Posterior cingulate gyrus (tissue), 11 donors: ENCODE data around the gene ZFPM1.

ENCODE experiments used
- DNase-seq, 10 donors: peaks; one replicate each; pipeline versions ENCODE4 v3.0.0 to v3.0.0-alpha.2; 2020 to 2021; ENCODE audit warnings: mixed read lengths in 3 of 10
- intact Hi-C: fragments of 100-400 bp; cut with DNase I; formaldehyde crosslinking; loops from one replicate; pipeline ENCODE4 v1.15.1; 2023

Gene ZFPM1

DNA sequence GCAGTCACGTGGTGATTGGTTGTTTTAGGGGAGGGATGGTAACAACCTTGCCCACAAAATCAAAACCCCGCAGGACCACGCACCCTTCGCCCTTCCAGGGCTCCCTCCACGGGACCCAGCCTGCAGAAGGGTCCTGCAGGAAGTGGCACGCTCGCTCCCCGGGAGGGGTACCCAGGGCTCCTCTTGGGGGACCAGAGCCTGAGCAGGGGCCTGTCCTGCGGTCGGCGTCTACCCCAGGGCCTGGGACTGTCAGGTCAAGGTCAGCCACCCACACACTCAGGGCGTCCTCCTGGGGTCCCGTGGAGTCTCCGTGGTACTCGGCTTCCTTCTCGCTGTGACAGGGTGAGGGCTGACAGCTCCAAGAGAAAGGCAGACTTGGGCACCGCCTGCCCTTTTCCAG lies 36.4 kb upstream of the ZFPM1 start:
- intact Hi-C loops = no loop called here

DNA sequence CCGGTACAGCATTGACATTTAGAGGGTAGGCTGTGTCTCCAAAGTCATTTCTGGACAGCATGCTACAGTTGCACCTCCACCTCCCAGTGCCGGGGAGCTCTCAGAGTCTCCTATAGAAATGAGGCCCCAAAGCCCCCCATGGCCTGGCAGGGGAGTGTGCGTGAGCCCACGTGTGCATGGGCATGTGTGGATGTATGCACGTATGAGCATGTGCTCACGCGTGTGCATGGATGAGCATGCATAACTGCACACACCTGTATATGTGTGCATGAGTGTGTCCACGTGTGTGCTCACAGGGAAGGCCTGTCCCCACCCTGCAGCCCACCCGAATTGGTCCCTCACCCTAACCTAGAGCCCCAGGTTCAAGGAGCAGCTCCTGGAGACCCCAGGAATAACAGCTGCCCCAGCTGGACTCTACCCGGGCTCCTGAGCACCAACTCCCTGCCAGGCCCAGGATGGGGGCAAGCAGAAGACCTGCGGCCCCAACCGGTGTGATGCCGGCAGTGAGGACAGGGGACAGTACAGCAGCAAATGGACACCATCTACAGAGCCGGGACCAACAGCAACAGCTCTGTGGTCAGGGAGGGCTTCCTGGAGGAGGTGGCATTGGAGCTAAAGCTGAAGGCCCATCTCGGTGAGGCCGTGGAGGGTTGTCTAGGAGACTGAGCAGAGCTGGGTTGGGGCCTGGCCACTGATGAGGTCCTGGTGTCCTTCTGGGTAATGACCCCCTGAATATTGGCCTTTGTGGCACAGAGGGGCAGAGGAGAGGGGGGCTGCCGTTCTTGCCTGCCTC lies 35.2 kb upstream of the ZFPM1 start:
- DNase-seq = no peak
- intact Hi-C loops = no loop called here

More for the DNA sequence above, 36.4 kb upstream of the ZFPM1 start:
- no peak for DNase-seq

- DNase-seq = no peak
- intact Hi-C loops = no loop called here
Measured at GRCh38 chr16:88418869-88419268, 34.2 kb upstream of the ZFPM1 start.

DNA sequence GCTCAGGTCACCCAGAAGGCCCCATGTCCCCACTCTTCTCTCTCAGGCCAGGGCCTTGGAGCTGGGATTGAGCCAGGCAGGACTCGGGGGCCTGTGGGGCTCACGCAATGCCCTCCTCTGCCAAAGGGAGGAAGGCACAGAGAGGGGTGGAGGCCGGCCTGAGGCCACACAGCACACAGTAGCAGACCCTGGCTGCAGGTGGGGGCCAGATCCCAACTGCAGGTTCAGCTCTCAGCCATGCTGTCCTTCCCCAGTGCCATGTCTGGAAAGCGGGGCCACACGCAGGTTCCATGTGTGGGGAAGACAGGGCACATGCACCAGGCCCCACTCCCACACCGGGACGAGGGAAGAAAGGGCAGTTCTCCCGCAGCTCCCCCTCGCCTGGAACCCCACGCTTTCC lies 33.3 kb upstream of the ZFPM1 start:
- intact Hi-C loops = no loop called here
- no peak for DNase-seq

DNA sequence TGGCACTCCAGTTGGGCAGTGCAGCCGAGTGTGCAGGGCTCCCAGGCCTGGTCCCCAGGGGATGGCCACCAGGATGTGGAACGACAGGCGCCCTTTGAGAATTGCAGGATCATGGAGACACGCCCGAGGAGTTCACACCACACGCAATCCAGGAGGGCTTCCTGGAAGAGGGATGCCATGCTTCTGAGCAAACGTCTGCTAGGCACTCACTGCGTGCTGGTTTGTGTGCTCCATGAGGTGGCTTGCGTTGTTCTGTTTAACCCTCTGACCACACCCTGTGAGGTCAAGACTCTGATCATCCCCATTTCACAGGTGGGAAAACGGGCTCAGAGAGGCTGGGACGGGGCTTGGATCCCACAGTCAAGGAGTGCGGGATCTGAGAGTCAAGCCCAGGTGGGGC lies 32.6 kb upstream of the ZFPM1 start:
- no peak for DNase-seq
- intact Hi-C loops = no loop called here

- DNase-seq = no peak
- intact Hi-C loops = no loop called here
Measured at GRCh38 chr16:88421301-88421700, 31.8 kb upstream of the ZFPM1 start.

- intact Hi-C loops = no loop called here
- DNase-seq = no peak
Measured at GRCh38 chr16:88421871-88422433, 31.1 kb upstream of the ZFPM1 start.

DNA sequence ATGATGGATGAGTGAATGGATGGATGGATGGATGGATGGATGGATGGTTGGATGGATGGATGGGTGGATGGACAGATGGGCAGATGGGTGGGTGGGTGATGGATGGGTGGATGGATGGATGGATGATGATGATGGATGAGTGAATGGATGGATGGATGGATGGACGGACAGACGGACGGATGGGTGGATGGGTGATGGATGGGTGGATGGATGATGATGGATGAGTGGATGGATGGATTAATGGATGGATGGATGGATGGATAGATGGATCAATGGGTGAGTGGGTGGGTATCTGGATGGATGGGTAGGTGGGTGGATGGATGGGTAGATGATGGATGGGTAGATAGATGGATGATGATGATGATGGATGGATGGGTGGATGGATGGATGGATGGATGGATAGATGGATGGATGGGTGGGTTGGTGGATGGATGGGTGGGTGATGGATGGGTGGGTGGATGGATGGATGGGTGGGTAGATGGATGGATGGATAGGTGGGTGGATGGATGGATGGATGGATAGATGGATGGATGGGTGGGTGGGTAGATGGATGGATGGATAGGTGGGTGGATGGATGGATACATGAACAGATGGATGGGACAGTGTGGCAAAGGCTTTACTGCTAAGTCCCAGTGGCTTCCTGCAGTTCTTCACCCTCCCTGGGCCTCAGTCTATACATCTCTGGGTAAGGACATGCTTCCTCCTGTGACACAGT lies 30.2 kb upstream of the ZFPM1 start:
- no peak for DNase-seq
- intact Hi-C loops = no loop called here

DNA sequence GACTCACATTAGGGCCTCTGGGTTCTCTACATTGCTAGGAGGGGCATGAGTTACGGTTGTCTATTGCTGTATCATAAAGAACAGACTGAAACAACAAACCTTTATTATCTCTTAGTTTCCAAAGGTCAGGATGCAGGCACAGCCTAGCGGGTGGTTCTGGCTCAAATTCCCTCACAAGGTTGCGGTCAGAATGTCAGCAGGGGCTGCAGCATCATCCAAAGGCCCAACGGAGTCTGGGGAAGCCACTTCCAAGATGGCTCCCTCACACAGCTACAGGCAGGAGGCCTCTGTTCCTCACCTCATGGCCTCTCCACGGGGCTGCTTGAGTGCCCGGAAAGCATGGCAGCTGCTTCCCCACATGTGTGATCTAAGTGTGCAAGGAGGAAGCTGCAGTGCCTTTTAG lies 29.6 kb upstream of the ZFPM1 start:
- intact Hi-C loops = no loop called here
- no peak for DNase-seq

GRCh38 chr16:88424587-88425235 lies 28.4 kb upstream of the ZFPM1 start:
- intact Hi-C loops = no loop called here
- DNase-seq = no peak

DNA sequence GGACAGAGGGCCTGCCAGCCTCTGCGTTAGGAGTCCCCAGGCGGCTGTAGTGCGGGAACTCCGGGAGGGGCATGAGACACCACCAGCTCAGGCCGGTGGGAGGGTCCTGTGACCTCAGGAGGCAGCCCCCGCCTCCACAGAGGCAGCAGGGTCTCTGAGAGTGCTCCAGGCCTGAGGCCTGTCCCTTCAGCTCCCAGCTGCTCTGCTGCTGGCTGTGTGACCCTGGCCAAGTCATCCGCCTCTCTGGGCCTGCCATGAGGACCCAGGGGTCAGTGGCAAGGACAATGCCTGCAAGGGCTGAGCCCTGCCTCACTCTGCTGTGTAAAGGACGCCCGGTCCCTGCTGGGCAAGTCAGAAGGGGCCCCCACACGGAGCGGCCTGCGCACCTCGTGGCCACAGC lies 27.1 kb upstream of the ZFPM1 start:
- no peak for DNase-seq
- intact Hi-C loops = no loop called here

DNA sequence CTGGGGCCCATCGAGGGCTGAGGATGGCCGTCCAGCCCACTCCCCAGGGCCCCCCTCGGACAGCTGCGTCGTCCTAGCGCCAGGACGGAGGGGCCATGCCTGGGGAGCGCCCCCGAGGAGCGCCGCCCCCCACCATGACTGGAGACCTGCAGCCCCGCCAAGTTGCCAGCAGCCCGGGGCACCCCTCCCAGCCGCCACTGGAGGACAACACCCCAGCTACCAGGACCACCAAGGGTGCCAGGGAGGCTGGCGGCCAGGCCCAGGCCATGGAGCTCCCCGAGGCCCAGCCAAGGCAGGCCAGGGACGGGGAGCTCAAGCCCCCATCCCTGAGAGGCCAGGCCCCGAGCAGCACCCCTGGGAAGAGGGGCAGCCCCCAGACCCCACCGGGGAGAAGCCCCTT lies 25.7 kb upstream of the ZFPM1 start:
- intact Hi-C loops = no loop called here
- no peak for DNase-seq

GRCh38 chr16:88428156-88428555 lies 24.9 kb upstream of the ZFPM1 start:
- no peak for DNase-seq
- intact Hi-C loops = no loop called here

DNA sequence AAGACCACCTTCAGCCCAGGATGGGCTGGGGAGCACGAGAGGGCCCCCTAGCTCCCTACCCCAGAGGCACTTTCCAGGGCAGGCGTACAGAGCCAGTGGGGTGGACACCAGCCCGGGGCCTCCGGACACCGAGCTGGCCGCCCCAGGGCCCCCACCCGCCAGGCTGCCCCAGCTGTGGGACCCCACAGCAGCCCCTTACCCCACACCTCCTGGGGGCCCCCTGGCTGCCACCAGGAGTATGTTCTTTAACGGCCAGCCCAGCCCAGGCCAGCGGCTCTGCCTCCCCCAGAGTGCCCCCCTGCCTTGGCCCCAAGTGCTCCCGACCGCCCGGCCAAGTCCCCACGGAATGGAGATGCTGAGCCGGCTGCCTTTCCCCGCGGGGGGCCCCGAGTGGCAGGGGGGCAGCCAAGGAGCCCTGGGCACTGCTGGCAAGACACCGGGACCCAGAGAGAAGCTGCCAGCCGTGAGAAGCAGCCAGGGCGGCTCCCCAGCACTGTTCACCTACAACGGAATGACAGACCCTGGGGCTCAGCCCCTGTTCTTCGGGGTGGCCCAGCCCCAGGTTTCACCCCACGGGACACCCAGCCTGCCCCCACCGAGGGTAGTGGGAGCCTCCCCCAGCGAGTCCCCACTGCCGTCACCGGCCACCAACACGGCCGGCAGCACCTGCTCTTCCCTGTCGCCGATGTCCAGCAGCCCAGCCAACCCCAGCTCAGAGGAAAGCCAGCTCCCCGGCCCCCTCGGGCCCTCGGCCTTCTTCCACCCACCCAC lies 24.3 kb upstream of the ZFPM1 start:
- DNase-seq = no peak
- intact Hi-C loops = no loop called here

DNA sequence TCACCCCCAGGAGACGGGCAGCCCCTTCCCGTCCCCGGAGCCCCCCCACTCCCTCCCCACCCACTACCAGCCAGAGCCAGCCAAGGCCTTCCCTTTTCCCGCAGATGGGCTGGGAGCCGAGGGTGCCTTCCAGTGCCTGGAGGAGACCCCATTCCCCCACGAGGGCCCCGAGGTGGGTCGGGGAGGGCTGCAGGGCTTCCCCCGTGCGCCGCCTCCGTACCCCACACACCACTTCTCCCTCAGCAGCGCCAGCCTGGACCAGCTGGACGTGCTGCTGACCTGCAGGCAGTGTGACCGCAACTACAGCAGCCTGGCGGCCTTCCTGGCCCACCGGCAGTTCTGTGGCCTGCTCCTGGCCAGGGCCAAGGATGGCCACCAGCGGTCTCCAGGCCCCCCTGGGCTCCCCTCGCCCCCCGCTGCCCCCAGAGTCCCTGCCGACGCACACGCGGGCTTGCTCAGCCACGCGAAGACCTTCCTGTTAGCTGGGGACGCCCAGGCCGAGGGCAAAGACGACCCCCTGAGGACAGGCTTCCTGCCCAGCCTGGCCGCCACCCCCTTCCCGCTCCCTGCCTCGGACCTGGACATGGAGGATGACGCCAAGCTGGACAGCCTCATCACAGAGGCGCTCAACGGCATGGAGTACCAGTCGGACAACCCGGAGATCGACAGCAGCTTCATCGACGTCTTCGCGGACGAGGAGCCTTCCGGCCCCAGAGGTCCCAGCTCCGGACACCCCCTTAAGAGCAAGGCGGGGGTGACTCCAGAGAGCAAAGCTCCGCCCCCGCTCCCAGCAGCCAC lies 23.5 kb upstream of the ZFPM1 start:
- intact Hi-C loops = loop anchor here (10.0 kb wide), 1 partner anchor 475 kb away; the partner anchor contains the start of gene BANP
- DNase-seq = no peak

DNA sequence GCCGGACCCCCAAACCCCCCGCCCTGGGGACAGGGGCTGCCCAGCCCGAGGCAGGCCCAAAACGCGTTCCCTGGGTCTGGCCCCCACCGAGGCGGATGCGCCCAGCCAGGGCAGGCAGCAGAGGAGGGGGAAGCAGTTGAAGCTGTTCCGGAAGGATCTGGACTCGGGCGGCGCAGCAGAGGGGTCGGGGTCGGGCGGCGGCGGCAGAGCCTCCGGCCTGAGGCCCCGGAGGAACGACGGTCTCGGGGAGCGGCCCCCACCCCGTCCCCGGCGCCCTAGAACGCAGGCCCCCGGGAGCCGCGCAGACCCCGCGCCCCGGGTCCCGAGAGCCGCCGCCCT lies 22.9 kb upstream of the ZFPM1 start:
- intact Hi-C loops = loop anchor here (10.0 kb wide), 1 partner anchor 475 kb away; the partner anchor contains the start of gene BANP
- DNase-seq = no peak

GRCh38 chr16:88430524-88431446 lies 22.3 kb upstream of the ZFPM1 start:
- DNase-seq = no peak
- intact Hi-C loops = loop anchor here (10.0 kb wide), 1 partner anchor 476 kb away; the partner anchor contains the start of gene BANP

GRCh38 chr16:88431651-88432050 lies 21.4 kb upstream of the ZFPM1 start:
- intact Hi-C loops = loop anchor here (10.0 kb wide), 1 partner anchor 477 kb away; the partner anchor contains the start of gene BANP
- no peak for DNase-seq
